ENCODE measurements around the gene AKR1E2.

- TF ChIP-seq CTCF (IDR thresholded peaks at IDR 0.05) = no peak
- TF ChIP-seq POLR2A (IDR thresholded peaks at IDR 0.05) = no peak
Observed at GRCh38 chr10:4867109-4867519, 41.1 kb downstream of the AKR1E2 start.
